Parathyroid adenoma (tissue), 2 donors: Measurements from ENCODE around the gene C11orf71.
A peak's percentile ranks its signal among the peaks of the same experiment; 100 is the strongest.

Source experiments
- H2AFZ ChIP-seq: fragments of 300-600 bp; sonication (generic); one replicate; pipeline ENCODE4 v1.7.0; 2017; ENCODE audit warnings: antibody characterized with exemption, mild to moderate bottlenecking
- H3K27ac ChIP-seq: fragments of 300-600 bp; sonication (generic); one replicate; pipeline ENCODE4 v1.7.0; 2017
- H3K27me3 ChIP-seq: fragments of 300-600 bp; sonication (generic); one replicate; pipeline ENCODE4 v1.7.0; 2017; ENCODE audit warnings: low read length; ENCODE audit not compliant: control insufficient read depth, insufficient read depth
- H3K36me3 ChIP-seq: fragments of 300-600 bp; sonication (generic); one replicate; pipeline ENCODE4 v1.7.0; 2017; ENCODE audit warnings: low read length; ENCODE audit not compliant: control insufficient read depth, insufficient read depth
- H3K4me1 ChIP-seq: fragments of 300-600 bp; sonication (generic); one replicate; pipeline ENCODE4 v1.7.0; 2017; ENCODE audit warnings: control low read depth
- H3K4me2 ChIP-seq: fragments of 300-600 bp; sonication (generic); one replicate; pipeline ENCODE4 v1.7.0; 2017; ENCODE audit warnings: low read length
- H3K4me3 ChIP-seq: fragments of 300-600 bp; sonication (generic); one replicate; pipeline ENCODE4 v1.7.0; 2017; ENCODE audit warnings: low read depth, low read length
- H3K79me2 ChIP-seq: fragments of 300-600 bp; sonication (generic); one replicate; pipeline ENCODE4 v1.7.0; 2017; ENCODE audit warnings: control low read depth
- H3K9ac ChIP-seq: fragments of 300-600 bp; sonication (generic); one replicate; pipeline ENCODE4 v1.7.0; 2017; ENCODE audit warnings: mild to moderate bottlenecking
- H3K9me3 ChIP-seq: fragments of 300-600 bp; sonication (generic); one replicate; pipeline ENCODE4 v1.7.0; 2017; ENCODE audit warnings: low read length; ENCODE audit not compliant: control insufficient read depth
- CTCF ChIP-seq: fragments of 300-600 bp; sonication (generic); IDR thresholded peaks from one replicate; pipeline ENCODE4 v1.7.0; 2017; ENCODE audit warnings: antibody characterized with exemption, mild to moderate bottlenecking
- donor health status: primary hyperparathyroidism.

Gene C11orf71

GRCh38 chr11:114412946-114413345, 12.6 kb upstream of the C11orf71 start:
- TF ChIP-seq CTCF, result no peak
- Histone ChIP-seq H3K27me3 (no peaks in the 10 kb centered on the region), H3K9ac (no peak overlapping the region), H3K4me2 (no peak overlapping the region), H3K27ac (no peak overlapping the region), H3K9me3 (no peaks in the 10 kb centered on the region), H3K79me2 (no peaks in the 10 kb centered on the region), H2AFZ (no peak overlapping the region), H3K4me3 (no peak overlapping the region), H3K36me3 (no peaks in the 10 kb centered on the region), H3K4me1 (no peaks in the 10 kb centered on the region)

GRCh38 chr11:114401311-114401710, 1.0 kb upstream of the C11orf71 start:
- Histone ChIP-seq H3K27ac (peak overlapping the region; percentile 88), H3K4me2 (peak overlapping the region; percentile 83), H3K4me1 (peaks cover 2% of the 10 kb centered on the region), H3K9ac (peak overlapping the region; percentile 89), H3K9me3 (no peaks in the 10 kb centered on the region), H3K27me3 (no peaks in the 10 kb centered on the region), H3K4me3 (peak overlapping the region; percentile 92), H3K36me3 (no peaks in the 10 kb centered on the region), H2AFZ (peak overlapping the region; percentile 96), H3K79me2 (peaks cover 13% of the 10 kb centered on the region)
- no peak for TF ChIP-seq CTCF

- peak overlapping the region; percentile 96 for H2AFZ ChIP-seq
- H3K27me3 ChIP-seq, result no peaks in the 10 kb centered on the region
- H3K36me3 ChIP-seq, result no peaks in the 10 kb centered on the region
- H3K9ac ChIP-seq, result peak overlapping the region; percentile 89
- TF ChIP-seq CTCF, result no peak
- H3K79me2 ChIP-seq, result peaks cover 13% of the 10 kb centered on the region
- no peaks in the 10 kb centered on the region for H3K9me3 ChIP-seq
- H3K4me1 ChIP-seq, result peaks cover 2% of the 10 kb centered on the region
- peak overlapping the region; percentile 88 for H3K27ac ChIP-seq
- peak overlapping the region; percentile 92 for H3K4me3 ChIP-seq
- peak overlapping the region; percentile 83 for H3K4me2 ChIP-seq
Measured at GRCh38 chr11:114400915-114401223, 558 bp upstream of the C11orf71 start.

- Histone ChIP-seq H3K4me2 (peak overlapping the region; percentile 83), H3K27ac (peak overlapping the region; percentile 88), H2AFZ (peak overlapping the region; percentile 96), H3K27me3 (no peaks in the 10 kb centered on the region), H3K4me1 (no peaks in the 10 kb centered on the region), H3K9me3 (no peaks in the 10 kb centered on the region), H3K9ac (no peak overlapping the region), H3K4me3 (peak overlapping the region; percentile 92), H3K79me2 (peaks cover 13% of the 10 kb centered on the region), H3K36me3 (no peaks in the 10 kb centered on the region)
- TF ChIP-seq CTCF, result no peak
Measured at GRCh38 chr11:114399490-114400215, 658 bp downstream of the C11orf71 start.

- no peaks in the 10 kb centered on the region for H3K4me1 ChIP-seq
- no peak overlapping the region for H3K4me2 ChIP-seq
- no peak overlapping the region for H3K27ac ChIP-seq
- H3K36me3 ChIP-seq, result no peaks in the 10 kb centered on the region
- H3K4me3 ChIP-seq, result no peak overlapping the region
- H3K27me3 ChIP-seq, result no peaks in the 10 kb centered on the region
- no peak overlapping the region for H3K9ac ChIP-seq
- TF ChIP-seq CTCF, result no peak
- H3K79me2 ChIP-seq, result peaks cover 13% of the 10 kb centered on the region
- H3K9me3 ChIP-seq, result no peaks in the 10 kb centered on the region
- no peak overlapping the region for H2AFZ ChIP-seq
Measured at GRCh38 chr11:114398303-114398920, 1.9 kb downstream of the C11orf71 start.
